ENCODE measurements around the gene CDKAL1.

- TF ChIP-seq GATA2 (IDR thresholded peaks at IDR 0.05; ENCODE audit: low read depth, low read length) = peak; percentile 54; the same call in 1 of the 2 replicates
- TF ChIP-seq GATA3 (IDR thresholded peaks at IDR 0.05; ENCODE audit: low read depth, low read length) = peak; percentile 62
These were observed 40.9 kb downstream of the CDKAL1 start for GRCh38 chr6:20575125-20575524.

All from SH-SY5Y (cell line).